BJ (cell line): ENCODE results near the gene CTIF. TPM values are rescaled to one million over a fixed set of nuclear protein-coding genes. Genes with fewer than 3 reads are reported as not detected.

Experiments
- CTCF ChIA-PET: fragments of 350-600 bp; formaldehyde crosslinking; extraction: SDS; loops from one replicate; lab custom pipeline; 2021; ENCODE audit warnings: antibody characterized with exemption, inconsistent platforms; lab: Yijun Ruan, JAX
- POLR2A ChIA-PET: fragments of 300-600 bp; sonication (Branson Sonifier 250); formaldehyde crosslinking; extraction: SDS; loops from one replicate; lab custom pipeline; 2021; ENCODE audit warnings: antibody characterized with exemption; lab: Charles Lee
- DNase-seq: peaks from one replicate; pipeline ENCODE4 v3.0.0-alpha.2; 2011; ENCODE audit warnings: low read depth
- H3K27me3 ChIP-seq: 2 replicates; pipeline ENCODE4 v1.6.0; 2011; ENCODE audit warnings: low read length; ENCODE audit not compliant: control insufficient read depth, insufficient read depth
- H3K36me3 ChIP-seq: 2 replicates; pipeline ENCODE4 v1.5.1; 2011; ENCODE audit warnings: low read length; ENCODE audit not compliant: control insufficient read depth, insufficient read depth
- H3K4me3 ChIP-seq: 2 replicates; pipeline ENCODE4 v1.5.1; 2011; ENCODE audit warnings: low read depth, mild to moderate bottlenecking, control low read depth, low read length
- polyA plus RNA-seq: library from polyadenylated mRNA; depleted of rRNA; stranded (reverse); fragments of >200 nt; gene quantifications from 2 replicates; pipeline ENCODE4 v1.2.3, GENCODE V29; 2011
- TF ChIP-seq, protein P1 (sequence below): IDR thresholded peaks from 2 replicates; pipeline ENCODE4 v1.5.1; 2011; ENCODE audit warnings: low read depth, mild to moderate bottlenecking, control low read depth, inconsistent platforms, low read length, moderate library complexity; ENCODE audit not compliant: insufficient read depth

The CTIF gene
- polyA plus RNA-seq, 1 experiment: 105 TPM

- no peak for DNase-seq
- ChIA-PET POLR2A (interaction anchor here (0.6 kb wide), 1 partner anchor 800 kb away, joined by 8 read pairs; no protein-coding TSS in a partner anchor), CTCF (interaction anchor here (0.5 to 4.4 kb wide), 6 partner anchors 14 to 563 kb away, joined by 3 to 27 read pairs (median 3); no protein-coding TSS in a partner anchor)
- no peak overlapping the region for H3K4me3 ChIP-seq
- no peaks in the 10 kb centered on the region for H3K27me3 ChIP-seq
- TF ChIP-seq, protein P1, sequence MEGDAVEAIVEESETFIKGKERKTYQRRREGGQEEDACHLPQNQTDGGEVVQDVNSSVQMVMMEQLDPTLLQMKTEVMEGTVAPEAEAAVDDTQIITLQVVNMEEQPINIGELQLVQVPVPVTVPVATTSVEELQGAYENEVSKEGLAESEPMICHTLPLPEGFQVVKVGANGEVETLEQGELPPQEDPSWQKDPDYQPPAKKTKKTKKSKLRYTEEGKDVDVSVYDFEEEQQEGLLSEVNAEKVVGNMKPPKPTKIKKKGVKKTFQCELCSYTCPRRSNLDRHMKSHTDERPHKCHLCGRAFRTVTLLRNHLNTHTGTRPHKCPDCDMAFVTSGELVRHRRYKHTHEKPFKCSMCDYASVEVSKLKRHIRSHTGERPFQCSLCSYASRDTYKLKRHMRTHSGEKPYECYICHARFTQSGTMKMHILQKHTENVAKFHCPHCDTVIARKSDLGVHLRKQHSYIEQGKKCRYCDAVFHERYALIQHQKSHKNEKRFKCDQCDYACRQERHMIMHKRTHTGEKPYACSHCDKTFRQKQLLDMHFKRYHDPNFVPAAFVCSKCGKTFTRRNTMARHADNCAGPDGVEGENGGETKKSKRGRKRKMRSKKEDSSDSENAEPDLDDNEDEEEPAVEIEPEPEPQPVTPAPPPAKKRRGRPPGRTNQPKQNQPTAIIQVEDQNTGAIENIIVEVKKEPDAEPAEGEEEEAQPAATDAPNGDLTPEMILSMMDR: peak; percentile 91
- peaks cover 20% of the 10 kb centered on the region for H3K36me3 ChIP-seq
Observed at GRCh38 chr18:48675352-48675761, 136.5 kb downstream of the CTIF start.

DNA sequence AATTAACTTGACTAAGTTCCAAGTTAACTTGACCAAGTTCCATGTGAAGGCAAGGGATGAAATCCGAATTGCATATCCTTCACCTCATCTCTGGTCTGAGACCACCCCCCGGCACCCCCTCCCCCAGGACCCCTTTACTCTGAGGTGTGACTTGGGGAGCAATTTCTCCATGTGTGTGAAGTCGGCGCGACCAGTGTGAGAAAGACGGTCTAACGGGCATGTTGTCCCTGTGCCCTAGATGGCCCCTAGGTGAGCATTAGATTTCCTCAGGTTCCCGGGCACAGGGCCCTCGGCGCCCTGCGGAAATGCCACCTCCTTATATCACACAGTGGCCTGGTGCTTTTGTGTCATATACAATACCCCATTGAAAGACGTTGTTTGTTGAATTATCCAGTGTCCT lies 137.1 kb downstream of the CTIF start:
- Histone ChIP-seq H3K27me3 (no peaks in the 10 kb centered on the region), H3K4me3 (no peak overlapping the region), H3K36me3 (peaks cover 18% of the 10 kb centered on the region)
- ChIA-PET CTCF (interaction anchor here (0.5 to 4.4 kb wide), 5 partner anchors 14 to 562 kb away, joined by 3 to 27 read pairs (median 3); no protein-coding TSS in a partner anchor), POLR2A (no interaction called here)
- TF ChIP-seq, protein P1: no peak
- DNase-seq: no peak

- H3K36me3 ChIP-seq: peaks cover 14% of the 10 kb centered on the region
- ChIA-PET POLR2A (no interaction called here), CTCF (interaction anchor here (0.6 to 1.3 kb wide), 9 partner anchors 9 to 733 kb away, joined by 3 to 4 read pairs (median 3); no protein-coding TSS in a partner anchor)
- H3K27me3 ChIP-seq: no peaks in the 10 kb centered on the region
- no peak overlapping the region for H3K4me3 ChIP-seq
- no peak for DNase-seq
- TF ChIP-seq, protein P1: no peak
Observed at GRCh38 chr18:48676346-48676745, 137.5 kb downstream of the CTIF start.

DNA sequence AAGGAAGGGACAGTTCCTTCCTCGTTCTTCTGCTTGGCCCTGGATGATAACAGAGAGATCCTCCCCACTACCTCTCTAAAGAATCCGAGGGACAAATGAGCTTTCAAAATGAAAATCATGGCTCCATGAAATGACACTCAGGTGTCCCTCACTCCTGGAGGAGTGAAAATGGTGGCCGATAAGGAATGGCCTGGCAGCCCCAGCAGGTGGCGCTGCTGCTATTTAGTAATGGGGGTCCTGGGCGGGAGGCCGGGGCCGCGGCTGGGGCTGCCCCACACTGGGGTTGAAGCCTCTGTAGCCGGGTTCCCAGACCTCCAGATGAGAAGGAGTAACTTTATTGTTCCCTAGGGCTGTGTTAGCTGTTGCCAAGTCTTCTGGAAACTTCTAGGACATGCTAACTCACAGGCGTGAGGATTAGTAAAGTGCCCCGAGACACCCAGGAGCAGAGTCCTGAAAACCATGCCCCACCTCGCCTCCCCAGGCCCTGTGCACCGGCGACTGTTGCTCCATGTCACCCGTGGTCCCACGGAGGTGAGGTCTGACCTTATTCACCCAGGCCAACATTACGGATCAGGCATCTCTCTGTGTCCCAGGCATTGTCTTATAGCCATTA lies 138.0 kb downstream of the CTIF start:
- no peaks in the 10 kb centered on the region for H3K27me3 ChIP-seq
- TF ChIP-seq, protein P1: peak; percentile 86
- POLR2A ChIA-PET: no interaction called here
- peaks cover 14% of the 10 kb centered on the region for H3K36me3 ChIP-seq
- no peak overlapping the region for H3K4me3 ChIP-seq
- CTCF ChIA-PET: interaction anchor here (0.6 to 1.3 kb wide), 9 partner anchors 9 to 733 kb away, joined by 3 to 4 read pairs (median 3); no protein-coding TSS in a partner anchor
- no peak for DNase-seq
